ENCODE data around the gene PPP2R3C. TPM values are rescaled to one million over a fixed set of nuclear protein-coding genes. Genes with fewer than 3 reads are reported as not detected.

PPP2R3C gene
- total and polyA plus RNA-seq, 4 donors: 6.9 to 19.4 (median 12.2) TPM

DNA sequence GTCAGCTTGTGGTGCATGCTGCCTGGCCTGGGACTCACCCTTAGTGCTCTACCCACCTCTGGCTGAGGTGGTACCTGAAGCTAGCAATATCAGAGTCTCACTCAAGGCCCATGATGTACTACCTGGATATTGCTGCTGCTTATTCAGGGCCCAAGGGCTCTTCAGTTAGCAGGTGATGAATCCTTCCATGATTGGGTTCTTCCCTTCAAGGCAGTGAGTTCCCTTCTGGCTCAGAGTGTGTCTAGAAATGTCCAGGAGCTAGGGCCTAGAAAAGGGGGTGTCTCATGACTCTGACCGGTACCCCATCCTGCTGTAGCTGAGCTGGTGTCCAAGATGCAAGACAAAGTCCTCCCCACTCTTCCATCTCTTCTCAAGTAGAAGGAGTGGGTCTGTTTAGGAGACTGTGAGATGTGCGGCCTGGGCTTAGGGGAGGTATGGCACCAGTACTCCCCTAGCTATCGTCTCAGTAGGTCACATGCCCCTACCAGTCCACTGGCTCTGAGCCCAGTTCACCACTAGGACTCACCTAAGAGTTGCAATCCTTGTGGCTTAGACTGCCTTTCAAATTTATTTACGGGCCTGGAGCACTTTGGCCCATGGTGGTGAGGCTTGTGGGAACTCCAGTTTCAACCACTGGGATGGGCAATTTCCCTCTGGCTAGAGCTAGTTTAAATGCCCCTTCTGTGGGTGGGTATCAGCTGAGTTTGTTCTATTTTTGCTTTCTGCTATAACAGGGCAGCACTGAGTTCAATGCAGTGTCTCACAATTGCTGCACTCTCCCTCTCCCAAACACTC is 12.7 kb upstream of the PPP2R3C start:
- TF ChIP-seq GABPA (IDR thresholded peaks at IDR 0.05 in 1 of 2, conservative IDR thresholded peaks at IDR 0.05 in 1 of 2): no peak
- no peak for TF ChIP-seq FOXA1 (IDR thresholded peaks at IDR 0.05)
- TF ChIP-seq TAF1 (conservative IDR thresholded peaks at IDR 0.05): no peak
- TF ChIP-seq, protein P1, sequence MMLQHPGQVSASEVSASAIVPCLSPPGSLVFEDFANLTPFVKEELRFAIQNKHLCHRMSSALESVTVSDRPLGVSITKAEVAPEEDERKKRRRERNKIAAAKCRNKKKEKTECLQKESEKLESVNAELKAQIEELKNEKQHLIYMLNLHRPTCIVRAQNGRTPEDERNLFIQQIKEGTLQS (IDR thresholded peaks at IDR 0.05): no peak
- TF ChIP-seq RXRA (IDR thresholded peaks at IDR 0.05): no peak
- no peak for TF ChIP-seq NR2F2 (IDR thresholded peaks at IDR 0.05)
- TF ChIP-seq, protein P2, sequence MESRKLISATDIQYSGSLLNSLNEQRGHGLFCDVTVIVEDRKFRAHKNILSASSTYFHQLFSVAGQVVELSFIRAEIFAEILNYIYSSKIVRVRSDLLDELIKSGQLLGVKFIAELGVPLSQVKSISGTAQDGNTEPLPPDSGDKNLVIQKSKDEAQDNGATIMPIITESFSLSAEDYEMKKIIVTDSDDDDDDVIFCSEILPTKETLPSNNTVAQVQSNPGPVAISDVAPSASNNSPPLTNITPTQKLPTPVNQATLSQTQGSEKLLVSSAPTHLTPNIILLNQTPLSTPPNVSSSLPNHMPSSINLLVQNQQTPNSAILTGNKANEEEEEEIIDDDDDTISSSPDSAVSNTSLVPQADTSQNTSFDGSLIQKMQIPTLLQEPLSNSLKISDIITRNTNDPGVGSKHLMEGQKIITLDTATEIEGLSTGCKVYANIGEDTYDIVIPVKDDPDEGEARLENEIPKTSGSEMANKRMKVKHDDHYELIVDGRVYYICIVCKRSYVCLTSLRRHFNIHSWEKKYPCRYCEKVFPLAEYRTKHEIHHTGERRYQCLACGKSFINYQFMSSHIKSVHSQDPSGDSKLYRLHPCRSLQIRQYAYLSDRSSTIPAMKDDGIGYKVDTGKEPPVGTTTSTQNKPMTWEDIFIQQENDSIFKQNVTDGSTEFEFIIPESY (IDR thresholded peaks at IDR 0.05): no peak
- no peak for TF ChIP-seq CTCF (IDR thresholded peaks at IDR 0.05; ENCODE audit: low read depth, low read length, missing input control)
- no peak for TF ChIP-seq RAD21 (IDR thresholded peaks at IDR 0.05)
- TF ChIP-seq JUND (IDR thresholded peaks at IDR 0.05): no peak
- TF ChIP-seq REST (IDR thresholded peaks at IDR 0.05): no peak
- TF ChIP-seq FOXA2 (IDR thresholded peaks at IDR 0.05): no peak
- H3K36me3 ChIP-seq (ENCODE audit: control insufficient read depth in 4 of 4, insufficient read depth in 3 of 4, low read depth in 1 of 4, low read length in 3 of 4): peaks cover 0 to 11% (median 5%) of the 10 kb centered on the region in 4 donors
- no peak overlapping the region for H3K4me3 ChIP-seq (ENCODE audit: low read depth in 1 of 3, low read length in 3 of 3)
- no peak overlapping the region for H3K9ac ChIP-seq (ENCODE audit: low read depth in 1 of 2, low read length in 2 of 2)
- WGBS: 87% methylated on average over 4 of the region's 4 CpGs
- H3K4me1 ChIP-seq (ENCODE audit: control insufficient read depth in 4 of 4, insufficient read depth in 4 of 4, low read length in 3 of 4): peaks cover 0 to 2% (median 0%) of the 10 kb centered on the region in 4 donors
- no peaks in the 10 kb centered on the region for H3K9me3 ChIP-seq (ENCODE audit: control insufficient read depth in 4 of 4, low read length in 3 of 4)
- no peak overlapping the region for H3K27ac ChIP-seq (ENCODE audit: low read depth in 1 of 2, low read length in 2 of 2)
- H3K27me3 ChIP-seq (ENCODE audit: control insufficient read depth in 4 of 4, insufficient read depth in 4 of 4, low read length in 3 of 4): no peaks in the 10 kb centered on the region
- DNase-seq (ENCODE audit: low spot score): no peak
